ENCODE results near the gene RSL1D1.

DNA sequence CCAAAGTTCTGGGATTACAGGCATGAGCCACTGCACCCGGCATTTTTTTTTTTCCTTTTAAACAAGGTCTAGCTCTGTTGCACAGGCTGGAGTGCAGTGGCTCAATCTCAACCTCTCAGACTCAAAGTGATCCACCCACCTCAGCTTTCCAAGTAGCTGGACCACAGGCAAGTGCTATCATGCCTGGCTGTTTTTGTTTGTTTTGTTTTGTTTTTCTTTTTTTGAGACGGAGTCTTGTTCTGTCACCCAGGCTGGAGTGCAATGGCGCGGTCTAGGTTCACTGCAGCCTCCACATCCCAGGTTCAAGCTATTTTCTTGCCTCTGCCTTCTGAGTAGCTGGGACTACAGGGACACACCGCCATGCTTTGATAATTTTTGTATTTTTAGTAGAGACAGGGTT lies 35.2 kb downstream of the RSL1D1 start:
- TF ChIP-seq CTCF (IDR thresholded peaks at IDR 0.05), result no peak
- TF ChIP-seq POLR2A (IDR thresholded peaks at IDR 0.05), result no peak

Data from thyroid gland (tissue), 4 donors.